ENCODE results near the gene CACNB2.

CACNB2 gene

GRCh38 chr10:18323916-18324315 lies 183.7 kb downstream of the CACNB2 start:
- WGBS, 2 experiments = 100% methylated on average over 1 to 2 of the region's 2 CpGs
- no peak overlapping the region for H3K27ac ChIP-seq (ENCODE audit: insufficient read depth, low read depth, low read length, poor library complexity, severe bottlenecking)
- H3K36me3 ChIP-seq (ENCODE audit: control insufficient read depth, insufficient read depth, low read length) = no peaks in the 10 kb centered on the region
- H3K9me3 ChIP-seq (ENCODE audit: control insufficient read depth, low read length) = no peaks in the 10 kb centered on the region
- H3K27me3 ChIP-seq (ENCODE audit: control insufficient read depth, insufficient read depth, low read length, poor library complexity, severe bottlenecking) = no peaks in the 10 kb centered on the region
- no peak overlapping the region for H3K4me3 ChIP-seq (ENCODE audit: insufficient read depth, low read depth, low read length)
- H3K4me1 ChIP-seq (ENCODE audit: control insufficient read depth, insufficient read depth, low read length) = no peaks in the 10 kb centered on the region

- Histone ChIP-seq H3K4me1 (ENCODE audit: control insufficient read depth, insufficient read depth, low read length) (no peaks in the 10 kb centered on the region), H3K27ac (ENCODE audit: insufficient read depth, low read depth, low read length, poor library complexity, severe bottlenecking) (no peak overlapping the region), H3K9me3 (ENCODE audit: control insufficient read depth, low read length) (no peaks in the 10 kb centered on the region), H3K27me3 (ENCODE audit: control insufficient read depth, insufficient read depth, low read length, poor library complexity, severe bottlenecking) (no peaks in the 10 kb centered on the region), H3K4me3 (ENCODE audit: insufficient read depth, low read depth, low read length) (no peak overlapping the region), H3K36me3 (ENCODE audit: control insufficient read depth, insufficient read depth, low read length) (no peaks in the 10 kb centered on the region)
Measured at GRCh38 chr10:18325410-18325809, 185.2 kb downstream of the CACNB2 start.

GRCh38 chr10:18325889-18326531 lies 185.8 kb downstream of the CACNB2 start:
- Histone ChIP-seq H3K27ac (ENCODE audit: insufficient read depth, low read depth, low read length, poor library complexity, severe bottlenecking) (no peak overlapping the region), H3K4me3 (ENCODE audit: insufficient read depth, low read depth, low read length) (no peak overlapping the region), H3K9me3 (ENCODE audit: control insufficient read depth, low read length) (no peaks in the 10 kb centered on the region), H3K27me3 (ENCODE audit: control insufficient read depth, insufficient read depth, low read length, poor library complexity, severe bottlenecking) (no peaks in the 10 kb centered on the region), H3K4me1 (ENCODE audit: control insufficient read depth, insufficient read depth, low read length) (no peaks in the 10 kb centered on the region), H3K36me3 (ENCODE audit: control insufficient read depth, insufficient read depth, low read length) (no peaks in the 10 kb centered on the region)
- WGBS, 2 experiments = 89 to 94% methylated on average over 4 to 5 of the region's 5 CpGs

GRCh38 chr10:18328941-18329340 lies 188.7 kb downstream of the CACNB2 start:
- H3K4me1 ChIP-seq (ENCODE audit: control insufficient read depth, insufficient read depth, low read length) = no peaks in the 10 kb centered on the region

GRCh38 chr10:18332048-18332447 lies 191.8 kb downstream of the CACNB2 start:
- Histone ChIP-seq H3K4me3 (ENCODE audit: insufficient read depth, low read depth, low read length) (no peak overlapping the region), H3K27ac (ENCODE audit: insufficient read depth, low read depth, low read length, poor library complexity, severe bottlenecking) (no peak overlapping the region), H3K4me1 (ENCODE audit: control insufficient read depth, insufficient read depth, low read length) (no peaks in the 10 kb centered on the region), H3K27me3 (ENCODE audit: control insufficient read depth, insufficient read depth, low read length, poor library complexity, severe bottlenecking) (no peaks in the 10 kb centered on the region), H3K36me3 (ENCODE audit: control insufficient read depth, insufficient read depth, low read length) (no peaks in the 10 kb centered on the region), H3K9me3 (ENCODE audit: control insufficient read depth, low read length) (no peaks in the 10 kb centered on the region)
- WGBS, 2 experiments = 92 to 93% methylated on average over 4 of the region's 4 CpGs

More at GRCh38 chr10:18328941-18329340, 188.7 kb downstream of the CACNB2 start:
- no peaks in the 10 kb centered on the region for H3K9me3 ChIP-seq (ENCODE audit: control insufficient read depth, low read length)
- H3K27ac ChIP-seq (ENCODE audit: insufficient read depth, low read depth, low read length, poor library complexity, severe bottlenecking) = no peak overlapping the region
- H3K27me3 ChIP-seq (ENCODE audit: control insufficient read depth, insufficient read depth, low read length, poor library complexity, severe bottlenecking) = no peaks in the 10 kb centered on the region
- H3K4me3 ChIP-seq (ENCODE audit: insufficient read depth, low read depth, low read length) = no peak overlapping the region
- 83 to 91% methylated on average over 2 of the region's 2 CpGs for WGBS, 2 experiments
- no peaks in the 10 kb centered on the region for H3K36me3 ChIP-seq (ENCODE audit: control insufficient read depth, insufficient read depth, low read length)

- H3K36me3 ChIP-seq (ENCODE audit: control insufficient read depth, insufficient read depth, low read length) = no peaks in the 10 kb centered on the region
- H3K27ac ChIP-seq (ENCODE audit: insufficient read depth, low read depth, low read length, poor library complexity, severe bottlenecking) = no peak overlapping the region
- 100% methylated on average over 1 of the region's 1 CpG for WGBS, 2 experiments
- no peak overlapping the region for H3K4me3 ChIP-seq (ENCODE audit: insufficient read depth, low read depth, low read length)
- H3K4me1 ChIP-seq (ENCODE audit: control insufficient read depth, insufficient read depth, low read length) = no peaks in the 10 kb centered on the region
- H3K9me3 ChIP-seq (ENCODE audit: control insufficient read depth, low read length) = no peaks in the 10 kb centered on the region
- H3K27me3 ChIP-seq (ENCODE audit: control insufficient read depth, insufficient read depth, low read length, poor library complexity, severe bottlenecking) = no peaks in the 10 kb centered on the region
Measured at GRCh38 chr10:18332484-18332883, 192.3 kb downstream of the CACNB2 start.

GRCh38 chr10:18333621-18334020 lies 193.4 kb downstream of the CACNB2 start:
- H3K36me3 ChIP-seq (ENCODE audit: control insufficient read depth, insufficient read depth, low read length) = no peaks in the 10 kb centered on the region
- no peak overlapping the region for H3K4me3 ChIP-seq (ENCODE audit: insufficient read depth, low read depth, low read length)
- no peaks in the 10 kb centered on the region for H3K27me3 ChIP-seq (ENCODE audit: control insufficient read depth, insufficient read depth, low read length, poor library complexity, severe bottlenecking)
- H3K9me3 ChIP-seq (ENCODE audit: control insufficient read depth, low read length) = no peaks in the 10 kb centered on the region
- H3K4me1 ChIP-seq (ENCODE audit: control insufficient read depth, insufficient read depth, low read length) = no peaks in the 10 kb centered on the region
- no peak overlapping the region for H3K27ac ChIP-seq (ENCODE audit: insufficient read depth, low read depth, low read length, poor library complexity, severe bottlenecking)
- 96 to 97% methylated on average over 5 of the region's 5 CpGs for WGBS, 2 experiments

GRCh38 chr10:18334116-18334867 lies 194.1 kb downstream of the CACNB2 start:
- H3K36me3 ChIP-seq (ENCODE audit: control insufficient read depth, insufficient read depth, low read length) = no peaks in the 10 kb centered on the region
- no peak overlapping the region for H3K4me3 ChIP-seq (ENCODE audit: insufficient read depth, low read depth, low read length)
- WGBS, 2 experiments = 72 to 76% methylated on average over 8 of the region's 8 CpGs
- H3K4me1 ChIP-seq (ENCODE audit: control insufficient read depth, insufficient read depth, low read length) = no peaks in the 10 kb centered on the region
- H3K27me3 ChIP-seq (ENCODE audit: control insufficient read depth, insufficient read depth, low read length, poor library complexity, severe bottlenecking) = no peaks in the 10 kb centered on the region
- H3K9me3 ChIP-seq (ENCODE audit: control insufficient read depth, low read length) = no peaks in the 10 kb centered on the region
- H3K27ac ChIP-seq (ENCODE audit: insufficient read depth, low read depth, low read length, poor library complexity, severe bottlenecking) = no peak overlapping the region

- H3K9me3 ChIP-seq (ENCODE audit: control insufficient read depth, low read length) = no peaks in the 10 kb centered on the region
- no peaks in the 10 kb centered on the region for H3K4me1 ChIP-seq (ENCODE audit: control insufficient read depth, insufficient read depth, low read length)
- 73 to 79% methylated on average over 13 of the region's 13 CpGs for WGBS, 2 experiments
- no peaks in the 10 kb centered on the region for H3K27me3 ChIP-seq (ENCODE audit: control insufficient read depth, insufficient read depth, low read length, poor library complexity, severe bottlenecking)
- no peaks in the 10 kb centered on the region for H3K36me3 ChIP-seq (ENCODE audit: control insufficient read depth, insufficient read depth, low read length)
- no peak overlapping the region for H3K27ac ChIP-seq (ENCODE audit: insufficient read depth, low read depth, low read length, poor library complexity, severe bottlenecking)
- H3K4me3 ChIP-seq (ENCODE audit: insufficient read depth, low read depth, low read length) = no peak overlapping the region
Measured at GRCh38 chr10:18340496-18341051, 200.3 kb downstream of the CACNB2 start.

- H3K4me3 ChIP-seq (ENCODE audit: insufficient read depth, low read depth, low read length) = no peak overlapping the region
- no peaks in the 10 kb centered on the region for H3K9me3 ChIP-seq (ENCODE audit: control insufficient read depth, low read length)
Measured at GRCh38 chr10:18341055-18341454, 200.8 kb downstream of the CACNB2 start.

More at GRCh38 chr10:18341055-18341454, 200.8 kb downstream of the CACNB2 start:
- no peaks in the 10 kb centered on the region for H3K36me3 ChIP-seq (ENCODE audit: control insufficient read depth, insufficient read depth, low read length)
- no peak overlapping the region for H3K27ac ChIP-seq (ENCODE audit: insufficient read depth, low read depth, low read length, poor library complexity, severe bottlenecking)
- WGBS, 2 experiments = 85 to 89% methylated on average over 1 of the region's 1 CpG
- no peaks in the 10 kb centered on the region for H3K4me1 ChIP-seq (ENCODE audit: control insufficient read depth, insufficient read depth, low read length)
- no peaks in the 10 kb centered on the region for H3K27me3 ChIP-seq (ENCODE audit: control insufficient read depth, insufficient read depth, low read length, poor library complexity, severe bottlenecking)
